ENCODE measurements around the gene ZMYND12. TPM values are rescaled to one million over a fixed set of nuclear protein-coding genes. Genes with fewer than 3 reads are reported as not detected.

The ZMYND12 gene
- total RNA-seq, 1 donor from 2014 or later: under 0.01 TPM

GRCh38 chr1:42427240-42427639 lies 28.6 kb downstream of the ZMYND12 start:
- no peaks in the 10 kb centered on the region for H3K9me3 ChIP-seq (ENCODE audit: control insufficient read depth in 3 of 3, low read length in 3 of 3)
- H3K4me1 ChIP-seq (ENCODE audit: control insufficient read depth in 3 of 3, insufficient read depth in 3 of 3, low read length in 3 of 3): no peaks in the 10 kb centered on the region
- no peak overlapping the region for H3K27ac ChIP-seq (ENCODE audit: low read depth, low read length)
- no peaks in the 10 kb centered on the region for H3K27me3 ChIP-seq (ENCODE audit: control insufficient read depth in 3 of 3, insufficient read depth in 3 of 3, low read length in 3 of 3)
- H3K36me3 ChIP-seq (ENCODE audit: control insufficient read depth in 3 of 3, insufficient read depth in 3 of 3, low read length in 3 of 3): no peaks in the 10 kb centered on the region
- H3K4me3 ChIP-seq (ENCODE audit: low read length in 3 of 3): no peak overlapping the region
- no peak overlapping the region for H3K9ac ChIP-seq (ENCODE audit: low read depth in 1 of 3, low read length in 3 of 3)

GRCh38 chr1:42424201-42424600 lies 31.6 kb downstream of the ZMYND12 start:
- Histone ChIP-seq H3K9me3 (ENCODE audit: control insufficient read depth in 3 of 3, low read length in 3 of 3) (no peaks in the 10 kb centered on the region), H3K4me1 (ENCODE audit: control insufficient read depth in 3 of 3, insufficient read depth in 3 of 3, low read length in 3 of 3) (peaks cover 7 to 25% (median 13%) of the 10 kb centered on the region in 3 donors), H3K27me3 (ENCODE audit: control insufficient read depth in 3 of 3, insufficient read depth in 3 of 3, low read length in 3 of 3) (peaks cover 0 to 3% (median 0%) of the 10 kb centered on the region in 3 donors), H3K4me3 (ENCODE audit: low read length in 3 of 3) (no peak overlapping the region), H3K36me3 (ENCODE audit: control insufficient read depth in 3 of 3, insufficient read depth in 3 of 3, low read length in 3 of 3) (no peaks in the 10 kb centered on the region), H3K27ac (ENCODE audit: low read depth, low read length) (no peak overlapping the region), H3K9ac (ENCODE audit: low read depth in 1 of 3, low read length in 3 of 3) (no peak overlapping the region)

GRCh38 chr1:42423681-42424080 lies 32.1 kb downstream of the ZMYND12 start:
- Histone ChIP-seq H3K36me3 (ENCODE audit: control insufficient read depth in 3 of 3, insufficient read depth in 3 of 3, low read length in 3 of 3) (no peaks in the 10 kb centered on the region), H3K9ac (ENCODE audit: low read depth in 1 of 3, low read length in 3 of 3) (no peak overlapping the region), H3K9me3 (ENCODE audit: control insufficient read depth in 3 of 3, low read length in 3 of 3) (no peaks in the 10 kb centered on the region), H3K4me1 (ENCODE audit: control insufficient read depth in 3 of 3, insufficient read depth in 3 of 3, low read length in 3 of 3) (peaks cover 7 to 25% (median 13%) of the 10 kb centered on the region in 3 donors), H3K4me3 (ENCODE audit: low read length in 3 of 3) (no peak overlapping the region), H3K27ac (ENCODE audit: low read depth, low read length) (no peak overlapping the region), H3K27me3 (ENCODE audit: control insufficient read depth in 3 of 3, insufficient read depth in 3 of 3, low read length in 3 of 3) (peaks cover 0 to 3% (median 0%) of the 10 kb centered on the region in 3 donors)

- Histone ChIP-seq H3K27me3 (ENCODE audit: control insufficient read depth in 3 of 3, insufficient read depth in 3 of 3, low read length in 3 of 3) (peaks cover 0 to 3% (median 0%) of the 10 kb centered on the region in 3 donors), H3K27ac (ENCODE audit: low read depth, low read length) (no peak overlapping the region), H3K9me3 (ENCODE audit: control insufficient read depth in 3 of 3, low read length in 3 of 3) (no peaks in the 10 kb centered on the region), H3K4me3 (ENCODE audit: low read length in 3 of 3) (no peak overlapping the region), H3K9ac (ENCODE audit: low read depth in 1 of 3, low read length in 3 of 3) (no peak overlapping the region), H3K36me3 (ENCODE audit: control insufficient read depth in 3 of 3, insufficient read depth in 3 of 3, low read length in 3 of 3) (no peaks in the 10 kb centered on the region), H3K4me1 (ENCODE audit: control insufficient read depth in 3 of 3, insufficient read depth in 3 of 3, low read length in 3 of 3) (peaks cover 7 to 25% (median 13%) of the 10 kb centered on the region in 3 donors)
Observed at GRCh38 chr1:42422737-42423136, 33.1 kb downstream of the ZMYND12 start.

- H3K4me3 ChIP-seq (ENCODE audit: low read length in 3 of 3): no peak overlapping the region
- H3K4me1 ChIP-seq (ENCODE audit: control insufficient read depth in 3 of 3, insufficient read depth in 3 of 3, low read length in 3 of 3): peaks cover 7 to 25% (median 13%) of the 10 kb centered on the region in 3 donors
- H3K27me3 ChIP-seq (ENCODE audit: control insufficient read depth in 3 of 3, insufficient read depth in 3 of 3, low read length in 3 of 3): peaks cover 0 to 3% (median 0%) of the 10 kb centered on the region in 3 donors
- H3K27ac ChIP-seq (ENCODE audit: low read depth, low read length): no peak overlapping the region
- no peaks in the 10 kb centered on the region for H3K9me3 ChIP-seq (ENCODE audit: control insufficient read depth in 3 of 3, low read length in 3 of 3)
- H3K36me3 ChIP-seq (ENCODE audit: control insufficient read depth in 3 of 3, insufficient read depth in 3 of 3, low read length in 3 of 3): no peaks in the 10 kb centered on the region
- H3K9ac ChIP-seq (ENCODE audit: low read depth in 1 of 3, low read length in 3 of 3): no peak overlapping the region
Observed at GRCh38 chr1:42420911-42421585, 34.8 kb downstream of the ZMYND12 start.

GRCh38 chr1:42420121-42420520 lies 35.7 kb downstream of the ZMYND12 start:
- Histone ChIP-seq H3K9ac (ENCODE audit: low read depth in 1 of 3, low read length in 3 of 3) (no peak overlapping the region), H3K36me3 (ENCODE audit: control insufficient read depth in 3 of 3, insufficient read depth in 3 of 3, low read length in 3 of 3) (no peaks in the 10 kb centered on the region), H3K9me3 (ENCODE audit: control insufficient read depth in 3 of 3, low read length in 3 of 3) (no peaks in the 10 kb centered on the region), H3K4me1 (ENCODE audit: control insufficient read depth in 3 of 3, insufficient read depth in 3 of 3, low read length in 3 of 3) (peaks cover 7 to 25% (median 13%) of the 10 kb centered on the region in 3 donors), H3K27me3 (ENCODE audit: control insufficient read depth in 3 of 3, insufficient read depth in 3 of 3, low read length in 3 of 3) (peaks cover 0 to 3% (median 0%) of the 10 kb centered on the region in 3 donors), H3K27ac (ENCODE audit: low read depth, low read length) (no peak overlapping the region), H3K4me3 (ENCODE audit: low read length in 3 of 3) (no peak overlapping the region)

- H3K36me3 ChIP-seq (ENCODE audit: control insufficient read depth in 3 of 3, insufficient read depth in 3 of 3, low read length in 3 of 3): no peaks in the 10 kb centered on the region
- H3K27ac ChIP-seq (ENCODE audit: low read depth, low read length): no peak overlapping the region
- peaks cover 0 to 7% (median 3%) of the 10 kb centered on the region in 3 donors for H3K27me3 ChIP-seq (ENCODE audit: control insufficient read depth in 3 of 3, insufficient read depth in 3 of 3, low read length in 3 of 3)
- H3K9me3 ChIP-seq (ENCODE audit: control insufficient read depth in 3 of 3, low read length in 3 of 3): no peaks in the 10 kb centered on the region
- H3K4me3 ChIP-seq (ENCODE audit: low read length in 3 of 3): no peak overlapping the region
- H3K9ac ChIP-seq (ENCODE audit: low read depth in 1 of 3, low read length in 3 of 3): no peak overlapping the region
- H3K4me1 ChIP-seq (ENCODE audit: control insufficient read depth in 3 of 3, insufficient read depth in 3 of 3, low read length in 3 of 3): peaks cover 7 to 25% (median 13%) of the 10 kb centered on the region in 3 donors
Observed at GRCh38 chr1:42419126-42419821, 36.5 kb downstream of the ZMYND12 start.

- Histone ChIP-seq H3K27me3 (ENCODE audit: control insufficient read depth in 3 of 3, insufficient read depth in 3 of 3, low read length in 3 of 3) (peaks cover 0 to 7% (median 3%) of the 10 kb centered on the region in 3 donors), H3K36me3 (ENCODE audit: control insufficient read depth in 3 of 3, insufficient read depth in 3 of 3, low read length in 3 of 3) (no peaks in the 10 kb centered on the region), H3K9ac (ENCODE audit: low read depth in 1 of 3, low read length in 3 of 3) (no peak overlapping the region), H3K9me3 (ENCODE audit: control insufficient read depth in 3 of 3, low read length in 3 of 3) (no peaks in the 10 kb centered on the region), H3K4me3 (ENCODE audit: low read length in 3 of 3) (no peak overlapping the region), H3K4me1 (ENCODE audit: control insufficient read depth in 3 of 3, insufficient read depth in 3 of 3, low read length in 3 of 3) (peaks cover 7 to 25% (median 13%) of the 10 kb centered on the region in 3 donors), H3K27ac (ENCODE audit: low read depth, low read length) (no peak overlapping the region)
Observed at GRCh38 chr1:42418516-42418915, 37.3 kb downstream of the ZMYND12 start.

GRCh38 chr1:42417166-42417565 lies 38.7 kb downstream of the ZMYND12 start:
- Histone ChIP-seq H3K27ac (ENCODE audit: low read depth, low read length) (no peak overlapping the region), H3K9me3 (ENCODE audit: control insufficient read depth in 3 of 3, low read length in 3 of 3) (no peaks in the 10 kb centered on the region), H3K36me3 (ENCODE audit: control insufficient read depth in 3 of 3, insufficient read depth in 3 of 3, low read length in 3 of 3) (no peaks in the 10 kb centered on the region), H3K27me3 (ENCODE audit: control insufficient read depth in 3 of 3, insufficient read depth in 3 of 3, low read length in 3 of 3) (peaks cover 0 to 7% (median 3%) of the 10 kb centered on the region in 3 donors), H3K4me1 (ENCODE audit: control insufficient read depth in 3 of 3, insufficient read depth in 3 of 3, low read length in 3 of 3) (peaks cover 7 to 25% (median 13%) of the 10 kb centered on the region in 3 donors), H3K4me3 (ENCODE audit: low read length in 3 of 3) (no peak overlapping the region), H3K9ac (ENCODE audit: low read depth in 1 of 3, low read length in 3 of 3) (no peak overlapping the region)

All from skeletal muscle tissue (tissue), 4 donors.